Tibial nerve (tissue), 4 donors: ENCODE data around the gene STIMATE. TPM values are rescaled to one million over a fixed set of nuclear protein-coding genes. Genes with fewer than 3 reads are reported as not detected.

Experiments used
- DNase-seq, 2 donors: peaks; one replicate each; pipeline ENCODE4 v3.0.0-alpha.2; 2019; ENCODE audit warnings: low spot score in 2 of 2
- H3K27ac ChIP-seq, 4 donors: fragments of 200-600 bp; sonication (generic) in 3 of 4; one replicate each; pipeline ENCODE4 v1.5.1; 2017 to 2019; ENCODE audit warnings: mild to moderate bottlenecking in 1 of 4
- H3K27me3 ChIP-seq, 2 donors: fragments of 200-600 bp; sonication (generic) in 1 of 2; one replicate each; pipeline versions ENCODE4 v1.5.1 to v1.6.0; 2017 to 2019
- H3K36me3 ChIP-seq, 3 donors: fragments of 200-600 bp; sonication (generic); one replicate each; pipeline ENCODE4 v1.5.1; 2018 to 2019
- H3K4me1 ChIP-seq, 4 donors: fragments of 200-600 bp; sonication (generic) in 3 of 4; one replicate each; pipeline ENCODE4 v1.5.1; 2017 to 2019
- H3K4me3 ChIP-seq, 4 donors: fragments of 200-600 bp; sonication (generic) in 3 of 4; one replicate each; pipeline ENCODE4 v1.5.1; 2017 to 2019; ENCODE audit warnings: mild to moderate bottlenecking in 1 of 4, moderate library complexity in 1 of 4
- H3K9me3 ChIP-seq, 4 donors: fragments of 200-600 bp; sonication (generic) in 3 of 4; one replicate each; pipeline ENCODE4 v1.5.1; 2017 to 2019
- CTCF ChIP-seq, 5 experiments: fragments of 200-600 bp in 3 of 5; fragments of 450-650 bp in 2 of 5; sonication (generic) in 3 of 5; IDR thresholded peaks; one replicate each; pipeline ENCODE4 v1.5.1; 2016 to 2019; ENCODE audit warnings: antibody characterized with exemption in 5 of 5, mild to moderate bottlenecking in 3 of 5, moderate library complexity in 2 of 5
- EP300 ChIP-seq, 2 donors: sonication (generic); formaldehyde crosslinking; IDR thresholded peaks; one replicate each; pipeline ENCODE4 v1.6.1; 2017; ENCODE audit warnings: antibody characterized with exemption in 2 of 2, mild to moderate bottlenecking in 1 of 2
- POLR2A ChIP-seq, 2 donors: fragments of 450-650 bp; IDR thresholded peaks; one replicate each; pipeline ENCODE4 v1.6.1; 2017; ENCODE audit warnings: antibody characterized with exemption in 2 of 2, mild to moderate bottlenecking in 2 of 2, moderate library complexity in 2 of 2
- WGBS, 2 donors: methylation state at CpG; one replicate each; pipeline ENCODE4 v1.1.5; 2018; 5-methylcytosine and 5-hydroxymethylcytosine counted together
- total RNA-seq, 4 donors: library from RNA; depleted of rRNA; stranded (reverse); fragments of >200 nt; gene quantifications; one replicate each; pipeline ENCODE4 v1.1.0, GENCODE V29; 2016

The STIMATE gene
- total RNA-seq, 4 donors from 2014 or later = 35.4 to 82.3 (median 46.0) TPM

- Histone ChIP-seq H3K27me3 (no peaks in the 10 kb centered on the region), H3K27ac (peak overlapping the region in 3 of 4 donors; percentile 15 to 85 (median 84)), H3K9me3 (no peaks in the 10 kb centered on the region), H3K4me3 (no peak overlapping the region), H3K4me1 (peaks cover 0 to 66% (median 49%) of the 10 kb centered on the region in 4 donors), H3K36me3 (no peaks in the 10 kb centered on the region)
- 59 to 62% methylated on average over 5 of the region's 5 CpGs for WGBS, 2 donors
- TF ChIP-seq POLR2A (IDR thresholded peaks at IDR 0.05) (no peak), EP300 (IDR thresholded peaks at IDR 0.05) (no peak), CTCF (IDR thresholded peaks at IDR 0.05) (no peak)
- no peak for DNase-seq
Measured at GRCh38 chr3:52895418-52895817, 1.9 kb downstream of the STIMATE start.

- no peak for TF ChIP-seq POLR2A (IDR thresholded peaks at IDR 0.05)
- no peak for TF ChIP-seq EP300 (IDR thresholded peaks at IDR 0.05)
- no peak for TF ChIP-seq CTCF (IDR thresholded peaks at IDR 0.05)
- Histone ChIP-seq H3K27ac (peak overlapping the region in 2 of 4 donors; percentile 84 to 85), H3K4me1 (peaks cover 0 to 66% (median 49%) of the 10 kb centered on the region in 4 donors), H3K4me3 (no peak overlapping the region), H3K9me3 (no peaks in the 10 kb centered on the region), H3K27me3 (no peaks in the 10 kb centered on the region), H3K36me3 (no peaks in the 10 kb centered on the region)
- WGBS, 2 donors = 73 to 74% methylated on average over 10 of the region's 10 CpGs
- no peak for DNase-seq
Measured at GRCh38 chr3:52894756-52895155, 2.6 kb downstream of the STIMATE start.

- DNase-seq = no peak
- H3K27me3 ChIP-seq = no peaks in the 10 kb centered on the region
- H3K4me3 ChIP-seq = no peak overlapping the region
- 47 to 57% methylated on average over 4 of the region's 4 CpGs for WGBS, 2 donors
- H3K9me3 ChIP-seq = no peaks in the 10 kb centered on the region
- H3K36me3 ChIP-seq = no peaks in the 10 kb centered on the region
- TF ChIP-seq EP300 (IDR thresholded peaks at IDR 0.05) (no peak), CTCF (IDR thresholded peaks at IDR 0.05) (no peak), POLR2A (IDR thresholded peaks at IDR 0.05) (no peak)
- H3K4me1 ChIP-seq = peaks cover 0 to 66% (median 49%) of the 10 kb centered on the region in 4 donors
- H3K27ac ChIP-seq = peak overlapping the region; percentile 14 to 82 (median 57)
Measured at GRCh38 chr3:52893723-52894122, 3.6 kb downstream of the STIMATE start.

GRCh38 chr3:52892625-52893311 is 4.6 kb downstream of the STIMATE start:
- no peaks in the 10 kb centered on the region for H3K27me3 ChIP-seq
- H3K9me3 ChIP-seq = no peaks in the 10 kb centered on the region
- no peak for DNase-seq
- TF ChIP-seq EP300 (IDR thresholded peaks at IDR 0.05) (no peak), CTCF (IDR thresholded peaks at IDR 0.05) (peak in 1 of 5 experiments; percentile 8)
- H3K4me3 ChIP-seq = peak overlapping the region in 1 of 4 donors; percentile 10
- no peaks in the 10 kb centered on the region for H3K36me3 ChIP-seq
- peak overlapping the region; percentile 14 to 82 (median 57) for H3K27ac ChIP-seq
- H3K4me1 ChIP-seq = peaks cover 0 to 61% (median 49%) of the 10 kb centered on the region in 4 donors
- 62 to 65% methylated on average over 8 of the region's 8 CpGs for WGBS, 2 donors

GRCh38 chr3:52892290-52892624 is 5.1 kb downstream of the STIMATE start:
- 67 to 87% methylated on average over 5 of the region's 5 CpGs for WGBS, 2 donors
- no peak for DNase-seq
- H3K36me3 ChIP-seq = no peaks in the 10 kb centered on the region
- no peak overlapping the region for H3K4me3 ChIP-seq
- H3K27ac ChIP-seq = peak overlapping the region in 3 of 4 donors; percentile 14 to 82 (median 76)
- H3K4me1 ChIP-seq = peaks cover 0 to 60% (median 49%) of the 10 kb centered on the region in 4 donors
- no peak for TF ChIP-seq POLR2A (IDR thresholded peaks at IDR 0.05)
- TF ChIP-seq EP300 (IDR thresholded peaks at IDR 0.05) = no peak
- TF ChIP-seq CTCF (IDR thresholded peaks at IDR 0.05) = peak in 1 of 5 experiments; percentile 7
- H3K9me3 ChIP-seq = no peaks in the 10 kb centered on the region
- H3K27me3 ChIP-seq = no peaks in the 10 kb centered on the region
